GM12892 (cell line): ENCODE results near the gene RDM1.

Source experiments
- POLR2A ChIP-seq: IDR thresholded peaks from 2 replicates; pipeline ENCODE4 v1.6.1; 2011; ENCODE audit warnings: low read depth, low read length, control low read depth
- POLR2AphosphoS5 ChIP-seq: IDR thresholded peaks from 2 replicates; pipeline ENCODE4 v1.6.1; 2011; ENCODE audit warnings: low read depth, low read length, control low read depth
- TAF1 ChIP-seq: IDR thresholded peaks from 2 replicates; pipeline ENCODE4 v1.6.1; 2011; ENCODE audit warnings: low read depth, mild to moderate bottlenecking, control low read depth, low read length, borderline replicate concordance

- TF ChIP-seq TAF1 (no peak), POLR2A (no peak), POLR2AphosphoS5 (no peak)
Measured at GRCh38 chr17:35936063-35936462, 5.5 kb upstream of the RDM1 start.
